Skeletal muscle tissue (tissue), 4 donors: ENCODE data around the gene NFIB. TPM values are rescaled to one million over a fixed set of nuclear protein-coding genes. Genes with fewer than 3 reads are reported as not detected.

Experiments used
- H3K27ac ChIP-seq: one replicate; pipeline ENCODE4 v1.7.0; 2013; ENCODE audit warnings: mild to moderate bottlenecking, low read depth, low read length, inconsistent platforms
- H3K27me3 ChIP-seq, 3 donors: one replicate each; pipeline ENCODE4 v1.7.0; 2013; ENCODE audit warnings: low read length in 3 of 3; ENCODE audit not compliant: control insufficient read depth in 3 of 3, insufficient read depth in 3 of 3
- H3K36me3 ChIP-seq, 3 donors: one replicate each; pipeline ENCODE4 v1.7.0; 2013; ENCODE audit warnings: low read length in 3 of 3; ENCODE audit not compliant: control insufficient read depth in 3 of 3, insufficient read depth in 3 of 3
- H3K4me1 ChIP-seq, 3 donors: one replicate each; pipeline ENCODE4 v1.7.0; 2013; ENCODE audit warnings: low read length in 3 of 3, mild to moderate bottlenecking in 3 of 3; ENCODE audit not compliant: control insufficient read depth in 3 of 3, insufficient read depth in 3 of 3
- H3K4me3 ChIP-seq, 3 donors: one replicate each; pipeline ENCODE4 v1.7.0; 2013; ENCODE audit warnings: low read length in 3 of 3
- H3K9ac ChIP-seq, 3 donors: one replicate each; pipeline ENCODE4 v1.7.0; 2013; ENCODE audit warnings: low read length in 3 of 3, mild to moderate bottlenecking in 3 of 3, moderate library complexity in 2 of 3, low read depth in 1 of 3
- H3K9me3 ChIP-seq, 3 donors: one replicate each; pipeline ENCODE4 v1.7.0; 2013; ENCODE audit warnings: low read length in 3 of 3; ENCODE audit not compliant: control insufficient read depth in 3 of 3
- total RNA-seq: library from RNA; depleted of rRNA; stranded (reverse); fragments of >200 nt; gene quantifications from one replicate; pipeline ENCODE4 v1.2.3, GENCODE V29; 2014
- donor health status: Osteomylitis.

The NFIB gene
- total RNA-seq, 1 donor from 2014 or later = 95.0 TPM

DNA sequence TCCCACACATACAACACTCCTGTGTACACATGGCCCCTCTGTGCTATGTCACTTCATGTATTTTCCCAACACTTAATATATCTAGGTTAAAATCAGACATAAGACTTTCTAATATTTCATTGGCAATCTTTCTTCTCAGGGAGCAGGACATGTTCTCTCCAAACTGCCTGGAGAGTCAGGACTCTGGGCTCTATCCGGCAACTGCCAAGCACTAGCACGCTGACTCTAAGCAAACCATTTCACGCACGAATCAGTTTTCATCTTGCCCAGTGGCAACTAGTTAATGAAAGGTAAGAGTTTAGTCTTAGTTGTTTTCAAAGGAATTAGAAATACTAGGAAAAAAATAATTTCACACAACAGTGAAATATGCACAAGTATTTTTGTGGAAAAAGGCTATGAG lies 124.8 kb downstream of the NFIB start:
- Histone ChIP-seq H3K4me3 (no peak overlapping the region), H3K27me3 (no peaks in the 10 kb centered on the region), H3K4me1 (peaks cover 0 to 23% (median 15%) of the 10 kb centered on the region in 3 donors), H3K9ac (no peak overlapping the region), H3K9me3 (no peaks in the 10 kb centered on the region), H3K27ac (no peak overlapping the region), H3K36me3 (no peaks in the 10 kb centered on the region)

DNA sequence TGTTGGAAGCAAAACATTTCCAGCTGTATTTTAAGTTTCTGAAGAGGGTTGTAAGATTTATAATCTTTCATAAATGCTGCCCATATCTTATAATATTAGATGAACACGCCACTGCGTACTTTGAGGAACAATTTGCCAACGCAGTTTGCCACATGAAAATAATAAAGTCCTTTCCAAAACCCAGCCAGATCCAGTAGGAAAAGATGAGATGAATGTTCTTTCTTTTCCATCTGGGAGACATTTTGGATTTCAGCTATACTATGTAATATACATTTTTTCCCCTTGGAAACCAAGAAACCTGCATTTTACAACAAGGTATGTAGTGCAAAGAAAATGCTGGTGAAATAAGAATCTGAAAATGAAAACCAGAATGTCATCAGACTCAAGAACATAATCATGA lies 125.4 kb downstream of the NFIB start:
- no peak overlapping the region for H3K4me3 ChIP-seq
- H3K27me3 ChIP-seq = no peaks in the 10 kb centered on the region
- no peaks in the 10 kb centered on the region for H3K36me3 ChIP-seq
- no peaks in the 10 kb centered on the region for H3K9me3 ChIP-seq
- H3K27ac ChIP-seq = no peak overlapping the region
- H3K9ac ChIP-seq = no peak overlapping the region
- peaks cover 0 to 20% (median 12%) of the 10 kb centered on the region in 3 donors for H3K4me1 ChIP-seq

DNA sequence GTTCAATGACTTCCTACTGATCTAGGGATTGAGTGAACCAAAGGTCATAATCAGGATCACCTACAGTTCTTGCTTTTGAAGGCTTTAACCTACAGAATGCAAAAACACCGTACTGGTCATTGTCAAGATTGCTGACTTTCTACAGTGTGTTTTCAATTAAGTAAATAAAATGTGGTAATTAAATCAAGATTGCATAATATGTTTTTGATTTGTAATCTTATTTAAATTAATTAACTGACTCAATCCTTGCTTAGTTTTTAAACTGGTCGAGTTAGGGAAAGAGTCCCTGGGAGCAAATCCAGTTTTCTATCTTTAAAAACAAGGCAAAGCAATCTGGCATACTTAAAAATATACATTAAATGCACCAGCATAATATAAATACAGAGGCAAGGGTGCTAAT lies 125.9 kb downstream of the NFIB start:
- H3K9me3 ChIP-seq = no peaks in the 10 kb centered on the region
- H3K4me1 ChIP-seq = peaks cover 0 to 18% (median 11%) of the 10 kb centered on the region in 3 donors
- no peaks in the 10 kb centered on the region for H3K36me3 ChIP-seq
- H3K27ac ChIP-seq = no peak overlapping the region
- H3K4me3 ChIP-seq = no peak overlapping the region
- H3K9ac ChIP-seq = no peak overlapping the region
- no peaks in the 10 kb centered on the region for H3K27me3 ChIP-seq

DNA sequence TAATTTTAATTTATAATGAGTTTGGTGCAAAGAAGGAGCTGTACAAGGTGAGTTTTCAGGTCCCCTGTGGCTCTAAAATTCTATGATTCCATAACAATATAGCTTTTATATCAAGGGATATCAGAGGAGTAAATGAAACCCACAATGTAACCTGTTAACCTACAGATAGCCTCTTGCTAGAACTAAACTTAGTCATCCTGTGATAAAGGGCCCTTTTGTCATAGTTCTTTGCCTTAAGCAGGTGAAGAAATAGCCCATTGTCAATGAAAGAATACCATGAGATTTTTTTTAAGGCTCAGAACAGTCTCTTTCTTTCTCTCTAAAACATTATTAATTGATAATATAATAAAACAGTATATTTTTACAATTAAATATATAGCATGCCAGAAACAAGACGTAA lies 127.8 kb downstream of the NFIB start:
- no peak overlapping the region for H3K27ac ChIP-seq

DNA sequence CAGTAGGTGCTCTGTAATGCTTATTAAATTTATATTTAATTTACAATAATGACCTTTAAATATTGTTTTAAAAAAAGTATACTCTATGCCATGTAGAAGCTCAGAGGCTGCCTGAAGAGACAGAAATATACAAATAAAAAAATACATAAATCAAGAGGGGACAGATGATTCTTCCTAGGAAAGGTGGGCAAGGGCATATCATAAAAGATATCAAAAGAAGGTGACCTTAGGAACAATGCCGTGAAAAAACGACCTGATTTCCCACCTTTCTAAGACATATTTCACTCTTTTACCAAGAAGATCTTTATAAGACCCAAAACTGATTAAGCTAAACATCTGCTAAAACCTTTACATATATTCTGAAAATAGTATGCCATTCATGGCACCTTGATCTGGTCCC lies 128.9 kb downstream of the NFIB start:
- no peaks in the 10 kb centered on the region for H3K36me3 ChIP-seq
- no peak overlapping the region for H3K9ac ChIP-seq
- H3K4me1 ChIP-seq = peaks cover 2 to 24% (median 13%) of the 10 kb centered on the region in 3 donors
- H3K4me3 ChIP-seq = no peak overlapping the region
- H3K9me3 ChIP-seq = no peaks in the 10 kb centered on the region
- no peaks in the 10 kb centered on the region for H3K27me3 ChIP-seq
- no peak overlapping the region for H3K27ac ChIP-seq

More for the DNA sequence above, 127.8 kb downstream of the NFIB start:
- Histone ChIP-seq H3K27me3 (no peaks in the 10 kb centered on the region), H3K9me3 (no peaks in the 10 kb centered on the region), H3K4me1 (peaks cover 0 to 24% (median 6%) of the 10 kb centered on the region in 3 donors), H3K4me3 (no peak overlapping the region), H3K36me3 (no peaks in the 10 kb centered on the region), H3K9ac (no peak overlapping the region)

DNA sequence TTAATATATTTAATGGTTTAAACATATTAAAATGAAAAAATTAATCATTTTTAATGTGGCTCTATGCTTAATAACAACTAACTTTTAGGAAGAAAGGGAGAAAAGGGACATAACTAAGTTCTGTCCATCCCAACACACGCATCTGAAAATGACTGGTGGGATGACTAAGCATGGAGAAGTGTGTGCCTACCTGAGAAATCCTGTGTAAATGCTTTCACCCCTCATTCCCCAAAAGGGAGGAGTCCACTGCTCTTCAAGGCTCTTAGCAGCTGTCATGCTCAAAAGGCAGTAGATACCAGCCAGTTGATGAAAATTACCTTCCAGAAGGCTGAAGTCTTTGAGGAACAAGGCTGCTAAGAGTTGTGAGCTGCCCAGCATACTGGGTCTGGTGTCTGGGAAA lies 130.9 kb downstream of the NFIB start:
- no peaks in the 10 kb centered on the region for H3K36me3 ChIP-seq

DNA sequence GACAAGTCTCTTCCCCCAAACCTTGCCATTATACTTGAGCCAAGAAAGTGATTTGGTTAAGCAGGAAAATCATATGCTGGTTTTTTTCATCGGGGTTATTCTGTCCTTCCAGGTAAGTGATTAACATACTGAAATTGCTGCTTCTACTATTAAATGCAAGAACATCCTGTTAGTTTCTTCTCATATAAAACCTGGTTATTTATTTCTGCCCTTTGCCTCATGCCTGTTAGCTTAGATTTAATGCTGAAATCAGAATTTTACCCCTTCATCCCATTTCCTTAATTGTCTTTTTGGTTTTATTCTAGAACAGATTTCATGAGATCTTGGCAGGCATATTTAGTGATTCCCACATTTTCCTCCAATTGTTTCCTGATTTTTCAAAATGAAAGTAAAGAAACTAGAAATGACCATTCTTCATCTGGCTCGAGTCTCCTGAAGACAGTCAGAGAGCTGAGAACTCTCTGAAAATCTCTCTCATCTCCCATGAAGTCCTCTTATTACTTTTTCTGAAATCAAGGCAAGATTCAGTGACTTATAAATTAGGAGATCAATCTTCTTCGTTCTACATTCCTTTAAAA lies 132.9 kb downstream of the NFIB start:
- H3K4me1 ChIP-seq = peaks cover 2 to 10% (median 7%) of the 10 kb centered on the region in 3 donors
- H3K4me3 ChIP-seq = peak overlapping the region in 2 of 3 donors; percentile 24 to 33

More for the DNA sequence above, 130.9 kb downstream of the NFIB start:
- H3K27me3 ChIP-seq = no peaks in the 10 kb centered on the region
- H3K27ac ChIP-seq = no peak overlapping the region
- peaks cover 2 to 19% (median 13%) of the 10 kb centered on the region in 3 donors for H3K4me1 ChIP-seq
- H3K9me3 ChIP-seq = no peaks in the 10 kb centered on the region
- H3K4me3 ChIP-seq = no peak overlapping the region
- H3K9ac ChIP-seq = no peak overlapping the region

DNA sequence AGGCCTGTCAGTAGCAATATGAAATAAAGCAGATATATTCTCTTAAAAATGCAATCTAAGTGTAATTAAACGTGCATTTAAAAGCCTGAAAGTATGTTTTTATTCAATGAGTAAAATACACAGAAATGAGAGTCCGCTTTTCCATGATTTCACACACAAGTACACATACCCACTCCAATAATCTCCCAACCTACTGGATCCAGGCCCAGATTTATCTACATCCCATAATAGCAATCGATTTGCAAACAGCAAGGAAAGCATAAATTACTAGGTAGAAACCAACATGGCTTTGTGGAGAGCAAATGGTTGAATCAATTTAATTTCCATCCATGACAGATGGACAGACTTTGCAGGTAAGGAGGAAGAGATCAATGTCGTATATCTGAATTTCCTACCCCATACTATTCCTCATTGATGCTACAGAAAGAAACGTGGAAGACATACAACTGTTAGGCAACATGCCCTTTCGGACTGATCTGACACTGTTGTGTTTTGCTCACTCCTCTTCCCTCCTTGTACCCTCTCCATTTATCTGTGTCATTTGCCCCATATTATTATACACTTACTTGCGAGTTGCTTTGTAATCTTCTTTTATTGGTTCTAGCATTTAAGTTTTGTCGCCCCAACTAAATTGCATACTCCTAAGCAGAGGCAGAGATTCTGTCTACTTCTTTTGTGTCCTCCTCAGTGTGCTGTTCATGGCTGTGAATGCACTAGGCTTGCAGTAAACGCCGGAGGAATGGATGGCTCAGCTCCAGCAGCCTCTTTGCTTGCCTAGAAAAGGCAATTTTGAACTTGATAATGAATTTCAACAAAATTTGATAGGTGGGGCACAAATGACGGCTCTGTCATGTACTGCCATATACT lies 133.6 kb downstream of the NFIB start:
- Histone ChIP-seq H3K9ac (peak overlapping the region in 1 of 3 donors; percentile 4), H3K27ac (peak overlapping the region; percentile 45), H3K27me3 (no peaks in the 10 kb centered on the region), H3K4me1 (peaks cover 2 to 10% (median 7%) of the 10 kb centered on the region in 3 donors), H3K4me3 (peak overlapping the region in 1 of 3 donors; percentile 24), H3K36me3 (no peaks in the 10 kb centered on the region), H3K9me3 (no peaks in the 10 kb centered on the region)

More for the DNA sequence above, 132.9 kb downstream of the NFIB start:
- no peaks in the 10 kb centered on the region for H3K27me3 ChIP-seq
- H3K9me3 ChIP-seq = no peaks in the 10 kb centered on the region
- peak overlapping the region in 1 of 3 donors; percentile 4 for H3K9ac ChIP-seq
- H3K27ac ChIP-seq = peak overlapping the region; percentile 45
- no peaks in the 10 kb centered on the region for H3K36me3 ChIP-seq

DNA sequence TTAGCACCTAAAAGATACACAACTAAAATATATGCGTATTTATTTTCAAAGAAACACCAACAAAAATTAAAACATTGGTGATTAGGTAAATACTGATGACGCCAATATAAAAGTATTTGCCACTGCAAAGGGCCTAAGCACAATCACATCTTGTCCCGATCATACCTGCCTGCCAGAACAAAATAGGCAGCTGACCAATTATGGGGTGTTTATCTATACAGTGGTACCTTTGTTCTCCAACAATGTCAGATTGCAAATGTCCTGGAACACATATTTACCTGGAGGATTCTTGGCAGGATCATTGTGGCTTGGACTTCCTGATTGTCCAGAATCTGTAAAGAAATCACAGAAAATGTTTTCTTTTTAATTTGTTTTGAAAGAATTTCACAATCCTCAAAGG lies 134.5 kb downstream of the NFIB start:
- H3K27me3 ChIP-seq = no peaks in the 10 kb centered on the region
- no peak overlapping the region for H3K27ac ChIP-seq
- H3K9me3 ChIP-seq = no peaks in the 10 kb centered on the region
- no peak overlapping the region for H3K4me3 ChIP-seq
- no peaks in the 10 kb centered on the region for H3K36me3 ChIP-seq
- peaks cover 2 to 10% (median 7%) of the 10 kb centered on the region in 3 donors for H3K4me1 ChIP-seq
- H3K9ac ChIP-seq = no peak overlapping the region

DNA sequence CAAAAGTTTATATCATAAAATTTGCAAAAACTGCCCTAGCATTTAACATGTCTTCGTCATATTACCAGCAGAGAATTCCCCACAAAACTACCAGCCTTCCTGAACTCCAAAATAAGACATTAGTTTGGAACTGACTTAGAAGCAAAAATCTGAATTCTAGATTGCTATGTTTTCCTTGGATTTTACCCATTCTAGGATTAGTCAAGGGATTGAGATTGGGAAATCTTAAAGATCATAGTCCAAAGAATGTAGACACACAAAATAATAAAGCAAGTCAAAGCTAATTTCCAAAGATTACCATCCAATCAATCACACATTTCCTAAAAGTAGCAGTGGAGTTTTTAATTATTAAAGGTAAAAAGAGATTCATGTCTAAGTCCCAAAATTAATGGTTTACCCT lies 138.2 kb downstream of the NFIB start:
- peaks cover 0 to 7% (median 1%) of the 10 kb centered on the region in 3 donors for H3K4me1 ChIP-seq

More for the DNA sequence above, 138.2 kb downstream of the NFIB start:
- Histone ChIP-seq H3K9me3 (no peaks in the 10 kb centered on the region), H3K27ac (no peak overlapping the region), H3K9ac (no peak overlapping the region), H3K36me3 (no peaks in the 10 kb centered on the region), H3K4me3 (no peak overlapping the region), H3K27me3 (no peaks in the 10 kb centered on the region)
